H1 (cell line): Measurements from ENCODE around the gene C15orf62. TPM values are rescaled to one million over a fixed set of nuclear protein-coding genes. Genes with fewer than 3 reads are reported as not detected.
A peak's percentile ranks its signal among the peaks of the same experiment; 100 is the strongest.

Source experiments
- ATF2 ChIP-seq: IDR thresholded peaks from 2 replicates; pipeline ENCODE4 v1.6.1; 2012; ENCODE audit warnings: low read length, inconsistent platforms
- ATF3 ChIP-seq: IDR thresholded peaks from 2 replicates; pipeline ENCODE4 v1.6.1; 2011; ENCODE audit warnings: low read depth, mild to moderate bottlenecking, low read length; ENCODE audit not compliant: insufficient read depth
- CBX5 ChIP-seq: fragments of 300-800, 300-1000 bp; sonication (generic); IDR thresholded peaks from 2 replicates; pipeline ENCODE4 v1.7.1; 2016; ENCODE audit warnings: antibody characterized with exemption, low read length, low read depth
- CHD1 ChIP-seq: IDR thresholded peaks from 2 replicates; pipeline ENCODE4 v1.6.1; 2012; ENCODE audit warnings: low read depth, low read length, improper control_type of control experiment
- EZH2 ChIP-seq: fragments of 200-600 bp; sonication (generic); IDR thresholded peaks from 2 replicates; pipeline ENCODE4 v1.7.1; 2012; ENCODE audit warnings: low read depth, mild to moderate bottlenecking, moderate library complexity, low read length, inconsistent platforms; ENCODE audit not compliant: severe bottlenecking
- KDM1A ChIP-seq: fragments of 200-600, 300-600 bp; sonication (generic); IDR thresholded peaks from 2 replicates; pipeline ENCODE4 v1.7.1; 2016; ENCODE audit warnings: mild to moderate bottlenecking, low read length, borderline replicate concordance
- NRF1 ChIP-seq: IDR thresholded peaks from 2 replicates; pipeline ENCODE4 v1.6.1; 2011; ENCODE audit warnings: mild to moderate bottlenecking, low read depth, low read length, improper control_type of control experiment
- RBBP5 ChIP-seq: IDR thresholded peaks from 2 replicates; pipeline ENCODE4 v1.7.1; 2012; ENCODE audit warnings: low read depth, mild to moderate bottlenecking, inconsistent platforms, low read length, moderate library complexity, borderline replicate concordance
- RFX5 ChIP-seq: IDR thresholded peaks from 2 replicates; pipeline ENCODE4 v1.6.1; 2011; ENCODE audit warnings: low read depth, low read length, improper control_type of control experiment, borderline replicate concordance
- SAP30 ChIP-seq: fragments of 300-600 bp; sonication (generic); IDR thresholded peaks from 2 replicates; pipeline ENCODE4 v1.7.1; 2012; ENCODE audit warnings: low read length, moderate library complexity, mild to moderate bottlenecking, inconsistent platforms; ENCODE audit not compliant: insufficient read depth, insufficient replicate concordance
- SP1 ChIP-seq: IDR thresholded peaks from 2 replicates; pipeline ENCODE4 v1.6.1; 2011; ENCODE audit warnings: low read depth, low read length
- SP2 ChIP-seq: IDR thresholded peaks from 2 replicates; pipeline ENCODE4 v1.6.1; 2012; ENCODE audit warnings: mild to moderate bottlenecking, low read length, inconsistent platforms
- TCF12 ChIP-seq: IDR thresholded peaks from 2 replicates; pipeline ENCODE4 v1.6.1; 2011; ENCODE audit warnings: low read depth, mild to moderate bottlenecking, low read length
- polyA plus RNA-seq, 7 experiments: library from polyadenylated mRNA; depleted of rRNA in 3 of 7; stranded (reverse) in 5 of 7; unstranded in 2 of 7; fragments of >200 nt in 5 of 7; fragments of 200-250 nt in 2 of 7; gene quantifications; 1 replicate in 5 of 7; 2 replicates in 1 of 7; 4 replicates in 1 of 7; pipeline versions ENCODE4 v1.2.1 to v1.2.3, GENCODE V29; 2011 to 2013; ENCODE audit warnings: missing spikeins in 2 of 7, mixed read lengths in 2 of 7
- total RNA-seq: library from RNA; stranded (reverse); fragmentation: NEBNext Ultra II Directional; extraction: Animal tissue kit (Norgen Biotek cat#: 25700); gene quantifications from 2 replicates; pipeline ENCODE4 v1.2.1, GENCODE V29; 2021

C15orf62 gene
- total and polyA plus RNA-seq, 2 of the 8 experiments (the other 6 are each of a cell fraction or from before 2014, with no cell fraction given): 0.06 to 0.56 TPM

GRCh38 chr15:40739047-40739446 lies 30.7 kb upstream of the C15orf62 start (continued):
- no peak for TF ChIP-seq CBX5
- no peak for TF ChIP-seq SAP30
- TF ChIP-seq KDM1A: no peak
- TF ChIP-seq SP2: no peak
- TF ChIP-seq EZH2: no peak
- no peak for TF ChIP-seq CHD1
- no peak for TF ChIP-seq NRF1
- no peak for TF ChIP-seq ATF2
- TF ChIP-seq RFX5: no peak
- TF ChIP-seq SP1: peak; percentile 59; the same call in 1 of the 2 replicates
- no peak for TF ChIP-seq RBBP5
- no peak for TF ChIP-seq ATF3
- no peak for TF ChIP-seq TCF12
